Erythroblast (primary cell): ENCODE data around the gene DGAT2L6.

ENCODE experiments used
- GATA1 ChIP-seq: IDR thresholded peaks from 2 replicates; pipeline ENCODE4 v1.6.1; 2011; ENCODE audit warnings: low read depth, mild to moderate bottlenecking, control low read depth, low read length, moderate library complexity
- POLR2A ChIP-seq: IDR thresholded peaks from 2 replicates; pipeline ENCODE4 v1.6.1; 2011; ENCODE audit warnings: mild to moderate bottlenecking, low read length

DNA sequence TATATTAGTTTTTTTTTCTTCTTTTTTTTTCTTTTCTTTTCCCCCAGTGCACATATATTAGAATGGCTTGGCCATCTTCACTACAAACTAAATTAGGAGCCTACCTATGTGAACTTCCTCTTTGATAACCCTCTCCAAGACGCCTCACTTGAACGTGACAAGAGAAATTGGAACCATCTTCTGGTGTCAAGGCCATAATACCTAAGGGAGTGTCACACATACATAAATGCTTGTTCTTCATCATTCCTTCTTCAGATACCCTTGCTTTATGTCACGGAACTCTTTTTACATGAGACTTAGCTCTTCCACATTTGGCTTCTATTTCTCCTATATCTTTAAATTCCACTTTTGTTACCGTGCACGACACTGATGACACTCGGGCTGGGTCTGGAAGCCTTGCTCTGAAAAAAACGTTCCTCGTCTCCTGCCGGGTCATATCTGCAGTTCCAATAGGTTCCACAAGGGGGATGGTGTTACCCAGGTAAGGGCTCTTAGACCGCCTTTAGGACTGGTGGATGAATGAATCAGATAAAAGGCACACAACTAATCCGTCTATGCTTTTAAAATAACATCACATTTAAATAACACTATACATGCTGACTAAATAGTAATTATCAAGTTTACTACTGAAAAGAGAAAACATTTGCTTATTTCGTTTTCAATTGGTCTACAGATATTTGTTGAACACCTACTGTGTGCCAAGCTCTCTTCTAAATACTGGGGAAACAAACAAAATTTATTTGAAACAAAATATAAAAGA is 19.9 kb downstream of the DGAT2L6 start:
- TF ChIP-seq POLR2A, result no peak
- TF ChIP-seq GATA1, result no peak
